ENCODE measurements around the gene DLEC1. TPM values are rescaled to one million over a fixed set of nuclear protein-coding genes. Genes with fewer than 3 reads are reported as not detected.
A peak's percentile ranks its signal among the peaks of the same experiment; 100 is the strongest.

DLEC1 gene
- total RNA-seq, 4 donors from 2014 or later = 0.44 to 1.7 (median 1.5) TPM

DNA sequence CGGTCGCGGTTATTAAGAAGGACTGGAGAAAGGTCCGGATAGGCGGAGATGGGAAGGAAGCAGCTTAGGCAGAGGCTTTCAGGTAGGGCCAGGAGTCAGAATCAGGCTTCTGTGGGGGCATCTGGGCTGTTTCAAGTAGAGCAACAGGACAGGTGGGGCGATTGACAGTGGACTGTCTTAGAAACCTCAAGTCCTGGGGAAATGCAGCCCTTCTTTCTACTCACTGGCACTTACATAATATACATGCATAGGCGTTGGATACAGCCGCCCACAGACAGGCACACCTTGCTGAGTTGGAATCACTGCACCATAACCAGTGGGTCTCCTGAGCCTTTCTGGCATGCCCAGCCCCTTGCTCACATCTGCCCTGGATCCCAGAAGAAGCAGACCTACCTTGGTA lies 100.2 kb downstream of the DLEC1 start:
- Histone ChIP-seq H3K27me3 (no peaks in the 10 kb centered on the region), H3K4me3 (replicated peaks in 1 of 3) (peak overlapping the region; percentile 46 to 92 (median 73)), H3K36me3 (peaks cover 0 to 6% of the 10 kb centered on the region in 2 donors), H3K9me3 (no peaks in the 10 kb centered on the region), H3K4me1 (peaks cover 29 to 36% of the 10 kb centered on the region in 2 donors), H3K27ac (peak overlapping the region in 2 of 3 donors; percentile 89 to 94)
- TF ChIP-seq, protein P1, sequence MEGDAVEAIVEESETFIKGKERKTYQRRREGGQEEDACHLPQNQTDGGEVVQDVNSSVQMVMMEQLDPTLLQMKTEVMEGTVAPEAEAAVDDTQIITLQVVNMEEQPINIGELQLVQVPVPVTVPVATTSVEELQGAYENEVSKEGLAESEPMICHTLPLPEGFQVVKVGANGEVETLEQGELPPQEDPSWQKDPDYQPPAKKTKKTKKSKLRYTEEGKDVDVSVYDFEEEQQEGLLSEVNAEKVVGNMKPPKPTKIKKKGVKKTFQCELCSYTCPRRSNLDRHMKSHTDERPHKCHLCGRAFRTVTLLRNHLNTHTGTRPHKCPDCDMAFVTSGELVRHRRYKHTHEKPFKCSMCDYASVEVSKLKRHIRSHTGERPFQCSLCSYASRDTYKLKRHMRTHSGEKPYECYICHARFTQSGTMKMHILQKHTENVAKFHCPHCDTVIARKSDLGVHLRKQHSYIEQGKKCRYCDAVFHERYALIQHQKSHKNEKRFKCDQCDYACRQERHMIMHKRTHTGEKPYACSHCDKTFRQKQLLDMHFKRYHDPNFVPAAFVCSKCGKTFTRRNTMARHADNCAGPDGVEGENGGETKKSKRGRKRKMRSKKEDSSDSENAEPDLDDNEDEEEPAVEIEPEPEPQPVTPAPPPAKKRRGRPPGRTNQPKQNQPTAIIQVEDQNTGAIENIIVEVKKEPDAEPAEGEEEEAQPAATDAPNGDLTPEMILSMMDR (IDR thresholded peaks at IDR 0.05) = no peak
- no peak for TF ChIP-seq POLR2A (IDR thresholded peaks at IDR 0.05)
- no peak for DNase-seq
- WGBS, 2 donors = 10 to 18% methylated on average over 6 to 8 of the region's 8 CpGs
- intact Hi-C loops (cut with DNase I) = loop anchor here (10.0 kb wide), 1 partner anchor 206 kb away; the partner anchor contains the start of gene XYLB

DNA sequence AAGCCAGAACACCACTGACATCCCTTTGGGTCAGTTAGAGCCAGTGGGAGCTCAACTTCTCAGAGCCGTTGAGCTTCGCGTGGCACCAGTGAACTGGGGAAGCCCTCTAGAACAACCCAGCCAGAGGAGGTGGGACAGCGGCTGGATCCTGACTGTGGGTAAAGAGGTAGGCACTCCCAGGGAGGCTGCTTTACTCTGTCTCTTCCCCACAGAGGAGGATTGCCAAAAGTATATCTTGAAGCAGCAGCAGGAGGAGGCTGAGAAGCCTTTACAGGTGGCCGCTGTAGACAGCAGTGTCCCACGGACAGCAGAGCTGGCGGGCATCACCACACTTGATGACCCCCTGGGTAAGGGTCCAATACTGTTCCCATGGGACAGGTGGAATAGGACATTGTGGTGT lies 100.6 kb downstream of the DLEC1 start:
- intact Hi-C loops (cut with DNase I) = loop anchor here (5.0 to 10.0 kb wide), 2 partner anchors 38 to 205 kb away; partner anchors contain the start of gene XYLB
- Histone ChIP-seq H3K27me3 (no peaks in the 10 kb centered on the region), H3K4me3 (replicated peaks in 1 of 3) (peak overlapping the region in 2 of 3 donors; percentile 73 to 92), H3K36me3 (peaks cover 0 to 6% of the 10 kb centered on the region in 2 donors), H3K4me1 (peaks cover 28 to 31% of the 10 kb centered on the region in 2 donors), H3K27ac (no peak overlapping the region), H3K9me3 (no peaks in the 10 kb centered on the region)
- DNase-seq = no peak
- WGBS, 2 donors = 82 to 95% methylated on average over 4 to 6 of the region's 7 CpGs
- no peak for TF ChIP-seq POLR2A (IDR thresholded peaks at IDR 0.05)
- TF ChIP-seq, protein P1 (IDR thresholded peaks at IDR 0.05) = no peak

DNA sequence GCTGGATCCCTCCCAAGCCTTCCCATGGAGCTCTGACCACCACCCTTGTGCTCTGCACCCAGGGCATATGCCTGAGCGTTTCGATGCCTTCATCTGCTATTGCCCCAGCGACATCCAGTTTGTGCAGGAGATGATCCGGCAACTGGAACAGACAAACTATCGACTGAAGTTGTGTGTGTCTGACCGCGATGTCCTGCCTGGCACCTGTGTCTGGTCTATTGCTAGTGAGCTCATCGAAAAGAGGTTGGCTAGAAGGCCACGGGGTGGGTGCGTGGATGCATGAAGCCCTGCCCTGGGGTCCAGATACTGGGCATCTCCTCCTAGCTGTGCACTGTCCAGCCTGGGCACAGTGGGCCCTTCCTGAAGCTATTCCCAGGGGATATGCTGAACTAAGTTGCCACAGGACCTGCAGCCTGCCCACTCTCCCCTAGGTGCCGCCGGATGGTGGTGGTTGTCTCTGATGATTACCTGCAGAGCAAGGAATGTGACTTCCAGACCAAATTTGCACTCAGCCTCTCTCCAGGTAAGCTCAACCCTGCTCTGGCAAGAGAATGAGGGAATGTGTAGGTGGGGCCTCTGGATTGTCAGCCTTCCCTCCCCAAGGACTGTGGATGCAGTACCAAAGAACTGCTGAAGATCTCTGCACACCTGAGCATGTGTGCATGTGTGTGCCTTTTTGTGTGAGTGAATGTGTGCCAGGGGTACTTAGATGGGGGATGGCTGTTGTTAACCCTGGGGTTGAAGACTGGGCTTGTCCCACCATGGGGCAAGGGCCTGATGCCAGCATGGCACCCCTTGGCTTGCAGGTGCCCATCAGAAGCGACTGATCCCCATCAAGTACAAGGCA lies 101.5 kb downstream of the DLEC1 start:
- Histone ChIP-seq H3K4me1 (peaks cover 21 to 24% of the 10 kb centered on the region in 2 donors), H3K4me3 (replicated peaks in 1 of 3) (no peak overlapping the region), H3K27ac (no peak overlapping the region), H3K27me3 (no peaks in the 10 kb centered on the region), H3K9me3 (no peaks in the 10 kb centered on the region), H3K36me3 (peaks cover 0 to 6% of the 10 kb centered on the region in 2 donors)
- no peak for TF ChIP-seq POLR2A (IDR thresholded peaks at IDR 0.05)
- TF ChIP-seq, protein P1 (IDR thresholded peaks at IDR 0.05) = no peak
- intact Hi-C loops (cut with DNase I) = loop anchor here (5.0 kb wide), 1 partner anchor 37 kb away; no protein-coding TSS in a partner anchor
- WGBS, 2 donors = 95 to 98% methylated on average over 7 to 12 of the region's 13 CpGs
- no peak for DNase-seq

DNA sequence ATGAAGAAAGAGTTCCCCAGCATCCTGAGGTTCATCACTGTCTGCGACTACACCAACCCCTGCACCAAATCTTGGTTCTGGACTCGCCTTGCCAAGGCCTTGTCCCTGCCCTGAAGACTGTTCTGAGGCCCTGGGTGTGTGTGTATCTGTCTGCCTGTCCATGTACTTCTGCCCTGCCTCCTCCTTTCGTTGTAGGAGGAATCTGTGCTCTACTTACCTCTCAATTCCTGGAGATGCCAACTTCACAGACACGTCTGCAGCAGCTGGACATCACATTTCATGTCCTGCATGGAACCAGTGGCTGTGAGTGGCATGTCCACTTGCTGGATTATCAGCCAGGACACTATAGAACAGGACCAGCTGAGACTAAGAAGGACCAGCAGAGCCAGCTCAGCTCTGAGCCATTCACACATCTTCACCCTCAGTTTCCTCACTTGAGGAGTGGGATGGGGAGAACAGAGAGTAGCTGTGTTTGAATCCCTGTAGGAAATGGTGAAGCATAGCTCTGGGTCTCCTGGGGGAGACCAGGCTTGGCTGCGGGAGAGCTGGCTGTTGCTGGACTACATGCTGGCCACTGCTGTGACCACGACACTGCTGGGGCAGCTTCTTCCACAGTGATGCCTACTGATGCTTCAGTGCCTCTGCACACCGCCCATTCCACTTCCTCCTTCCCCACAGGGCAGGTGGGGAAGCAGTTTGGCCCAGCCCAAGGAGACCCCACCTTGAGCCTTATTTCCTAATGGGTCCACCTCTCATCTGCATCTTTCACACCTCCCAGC lies 102.4 kb downstream of the DLEC1 start:
- H3K9me3 ChIP-seq = no peaks in the 10 kb centered on the region
- no peaks in the 10 kb centered on the region for H3K27me3 ChIP-seq
- no peak overlapping the region for H3K4me3 ChIP-seq (replicated peaks in 1 of 3)
- H3K27ac ChIP-seq = no peak overlapping the region
- DNase-seq = no peak
- peaks cover 16 to 19% of the 10 kb centered on the region in 2 donors for H3K4me1 ChIP-seq
- WGBS, 2 donors = 96 to 97% methylated on average over 7 of the region's 7 CpGs
- peaks cover 0 to 6% of the 10 kb centered on the region in 2 donors for H3K36me3 ChIP-seq
- TF ChIP-seq POLR2A (IDR thresholded peaks at IDR 0.05) = no peak
- TF ChIP-seq, protein P1 (IDR thresholded peaks at IDR 0.05) = no peak
- intact Hi-C loops (cut with DNase I) = loop anchor here (5.0 kb wide), 1 partner anchor 36 kb away; no protein-coding TSS in a partner anchor
